ENCODE data around the gene KMT5B.

DNA sequence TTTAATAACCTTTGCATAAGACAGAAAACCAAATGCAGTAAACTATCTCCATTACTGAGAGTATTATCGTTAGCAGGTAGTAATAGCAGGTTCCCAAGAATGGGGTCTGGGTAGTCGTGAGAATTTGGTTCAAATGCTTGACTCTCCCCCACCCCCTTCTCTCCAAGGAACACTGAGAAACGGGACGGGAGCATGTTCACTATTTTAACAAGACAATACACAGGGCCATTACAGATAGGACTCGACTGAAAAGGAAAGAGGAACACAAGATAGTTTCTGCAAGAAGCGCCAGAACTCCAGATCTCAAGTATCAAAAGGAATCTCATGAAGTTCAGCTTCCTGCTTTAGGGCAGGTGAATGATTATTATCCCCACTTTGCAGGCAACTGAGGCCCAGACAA is 27.0 kb downstream of the KMT5B start:
- TF ChIP-seq, protein P1, sequence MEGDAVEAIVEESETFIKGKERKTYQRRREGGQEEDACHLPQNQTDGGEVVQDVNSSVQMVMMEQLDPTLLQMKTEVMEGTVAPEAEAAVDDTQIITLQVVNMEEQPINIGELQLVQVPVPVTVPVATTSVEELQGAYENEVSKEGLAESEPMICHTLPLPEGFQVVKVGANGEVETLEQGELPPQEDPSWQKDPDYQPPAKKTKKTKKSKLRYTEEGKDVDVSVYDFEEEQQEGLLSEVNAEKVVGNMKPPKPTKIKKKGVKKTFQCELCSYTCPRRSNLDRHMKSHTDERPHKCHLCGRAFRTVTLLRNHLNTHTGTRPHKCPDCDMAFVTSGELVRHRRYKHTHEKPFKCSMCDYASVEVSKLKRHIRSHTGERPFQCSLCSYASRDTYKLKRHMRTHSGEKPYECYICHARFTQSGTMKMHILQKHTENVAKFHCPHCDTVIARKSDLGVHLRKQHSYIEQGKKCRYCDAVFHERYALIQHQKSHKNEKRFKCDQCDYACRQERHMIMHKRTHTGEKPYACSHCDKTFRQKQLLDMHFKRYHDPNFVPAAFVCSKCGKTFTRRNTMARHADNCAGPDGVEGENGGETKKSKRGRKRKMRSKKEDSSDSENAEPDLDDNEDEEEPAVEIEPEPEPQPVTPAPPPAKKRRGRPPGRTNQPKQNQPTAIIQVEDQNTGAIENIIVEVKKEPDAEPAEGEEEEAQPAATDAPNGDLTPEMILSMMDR (IDR thresholded peaks at IDR 0.05), result no peak
- no peak for TF ChIP-seq POLR2A (IDR thresholded peaks at IDR 0.05)

Data from thyroid gland (tissue), 4 donors.